ENCODE results near the gene SPRYD3. TPM values are rescaled to one million over a fixed set of nuclear protein-coding genes. Genes with fewer than 3 reads are reported as not detected.

The SPRYD3 gene
- total RNA-seq, 1 experiment from 2014 or later = 12.9 TPM

GRCh38 chr12:53052419-53053217 is 26.6 kb downstream of the SPRYD3 start:
- Mint-ChIP-seq H3K9me3 (ENCODE audit: low read depth, unreplicated experiment) (no peaks in the 10 kb centered on the region), H3K27ac (ENCODE audit: unreplicated experiment) (no peak overlapping the region), H3K36me3 (ENCODE audit: insufficient read depth, unreplicated experiment) (peaks cover 31% of the 10 kb centered on the region), H3K27me3 (ENCODE audit: unreplicated experiment) (peaks cover 11% of the 10 kb centered on the region), H3K4me3 (ENCODE audit: low read depth, unreplicated experiment) (peak overlapping the region; percentile 96), H3K4me1 (ENCODE audit: low read depth, unreplicated experiment) (peaks cover 15% of the 10 kb centered on the region)
- CTCF ChIA-PET = interaction anchor here (0.5 to 0.8 kb wide), 3 partner anchors 17 to 731 kb away, joined by 4 to 10 read pairs (median 5); partner anchors contain the start of gene EIF4B
- intact Hi-C loops (cut with micrococcal nuclease; ENCODE audit: unreplicated experiment) = no loop called here
- BruUV-seq (replicated peaks) = no TSS peak
- peak; percentile 36 for DNase-seq
- TF ChIP-seq CTCF (IDR thresholded peaks at IDR 0.05; ENCODE audit: unreplicated experiment) = no peak

- intact Hi-C loops (cut with micrococcal nuclease; ENCODE audit: unreplicated experiment) = no loop called here
These were observed 27.2 kb downstream of the SPRYD3 start for GRCh38 chr12:53051881-53052412.

GRCh38 chr12:53051058-53051880 is 27.9 kb downstream of the SPRYD3 start:
- CTCF ChIA-PET = no interaction called here
- TF ChIP-seq CTCF (IDR thresholded peaks at IDR 0.05; ENCODE audit: unreplicated experiment) = no peak
- H3K4me3 Mint-ChIP-seq (ENCODE audit: low read depth, unreplicated experiment) = no peak overlapping the region
- DNase-seq = no peak
- peaks cover 39% of the 10 kb centered on the region for H3K36me3 Mint-ChIP-seq (ENCODE audit: insufficient read depth, unreplicated experiment)
- BruUV-seq (replicated peaks) = TSS peak; percentile 14
- H3K4me1 Mint-ChIP-seq (ENCODE audit: low read depth, unreplicated experiment) = peaks cover 15% of the 10 kb centered on the region
- no peak overlapping the region for H3K27ac Mint-ChIP-seq (ENCODE audit: unreplicated experiment)
- intact Hi-C loops (cut with micrococcal nuclease; ENCODE audit: unreplicated experiment) = no loop called here
- no peaks in the 10 kb centered on the region for H3K27me3 Mint-ChIP-seq (ENCODE audit: unreplicated experiment)
- no peaks in the 10 kb centered on the region for H3K9me3 Mint-ChIP-seq (ENCODE audit: low read depth, unreplicated experiment)

More at GRCh38 chr12:53051881-53052412, 27.2 kb downstream of the SPRYD3 start:
- Mint-ChIP-seq H3K9me3 (ENCODE audit: low read depth, unreplicated experiment) (no peaks in the 10 kb centered on the region), H3K4me1 (ENCODE audit: low read depth, unreplicated experiment) (peaks cover 15% of the 10 kb centered on the region), H3K27ac (ENCODE audit: unreplicated experiment) (no peak overlapping the region), H3K27me3 (ENCODE audit: unreplicated experiment) (peaks cover 4% of the 10 kb centered on the region), H3K4me3 (ENCODE audit: low read depth, unreplicated experiment) (peak overlapping the region; percentile 19), H3K36me3 (ENCODE audit: insufficient read depth, unreplicated experiment) (peaks cover 33% of the 10 kb centered on the region)
- CTCF ChIA-PET = no interaction called here
- no peak for TF ChIP-seq CTCF (IDR thresholded peaks at IDR 0.05; ENCODE audit: unreplicated experiment)
- no TSS peak for BruUV-seq (replicated peaks)
- no peak for DNase-seq

GRCh38 chr12:53050426-53051057 is 28.6 kb downstream of the SPRYD3 start:
- peaks cover 44% of the 10 kb centered on the region for H3K36me3 Mint-ChIP-seq (ENCODE audit: insufficient read depth, unreplicated experiment)
- no peaks in the 10 kb centered on the region for H3K27me3 Mint-ChIP-seq (ENCODE audit: unreplicated experiment)
- no peak for TF ChIP-seq CTCF (IDR thresholded peaks at IDR 0.05; ENCODE audit: unreplicated experiment)
- no peak overlapping the region for H3K4me3 Mint-ChIP-seq (ENCODE audit: low read depth, unreplicated experiment)
- no peak overlapping the region for H3K27ac Mint-ChIP-seq (ENCODE audit: unreplicated experiment)
- CTCF ChIA-PET = no interaction called here
- intact Hi-C loops (cut with micrococcal nuclease; ENCODE audit: unreplicated experiment) = no loop called here
- H3K9me3 Mint-ChIP-seq (ENCODE audit: low read depth, unreplicated experiment) = no peaks in the 10 kb centered on the region
- no peak for DNase-seq
- BruUV-seq (replicated peaks) = no TSS peak
- peaks cover 19% of the 10 kb centered on the region for H3K4me1 Mint-ChIP-seq (ENCODE audit: low read depth, unreplicated experiment)

Data from Calu3 (cell line).